Stimulated activated CD4-positive, alpha-beta T cell treated with anti-CD3 and anti-CD28 coated beads, Interleukin-12 subunit alpha, Interleukin-12 subunit beta, amount 100 ng/mL, for 48 hours (primary cell): ENCODE results near the gene ADCYAP1R1.
"Not testable (repeated sequence)": the region's sequence is repeated elsewhere in the genome, so short reads cannot be mapped to it uniquely, and the experiment has no call there.

Experiments
- DNase-seq, 3 donors: peaks; one replicate each; pipeline ENCODE4 v3.0.0-alpha.2; 2020; ENCODE audit warnings: low read depth in 2 of 3, low spot score in 1 of 3

ADCYAP1R1 gene

GRCh38 chr7:31126976-31127375, 74.9 kb downstream of the ADCYAP1R1 start:
- DNase-seq, result no peak

GRCh38 chr7:31129067-31129466, 77.0 kb downstream of the ADCYAP1R1 start:
- DNase-seq, result no peak

GRCh38 chr7:31133497-31133896, 81.4 kb downstream of the ADCYAP1R1 start:
- DNase-seq, result no peak

- DNase-seq, result peak; percentile 15 to 43 (median 18)
These were observed 82.4 kb downstream of the ADCYAP1R1 start for GRCh38 chr7:31134246-31135188.

- DNase-seq, result no peak
These were observed 85.1 kb downstream of the ADCYAP1R1 start for GRCh38 chr7:31137234-31137633.

- no peak for DNase-seq
These were observed 93.2 kb downstream of the ADCYAP1R1 start for GRCh38 chr7:31145339-31145738.

- DNase-seq, result no peak
These were observed 93.9 kb downstream of the ADCYAP1R1 start for GRCh38 chr7:31146030-31146429.

- no peak for DNase-seq
These were observed 94.4 kb downstream of the ADCYAP1R1 start for GRCh38 chr7:31146538-31146937.

- DNase-seq, result no peak
These were observed 99.7 kb downstream of the ADCYAP1R1 start for GRCh38 chr7:31151849-31152248.

GRCh38 chr7:31153318-31153717, 101.2 kb downstream of the ADCYAP1R1 start:
- DNase-seq, result not testable (repeated sequence)

- no peak for DNase-seq
These were observed 108.8 kb downstream of the ADCYAP1R1 start for GRCh38 chr7:31160941-31161340.
